Measurements from ENCODE around the gene KLF6.

KLF6 gene

DNA sequence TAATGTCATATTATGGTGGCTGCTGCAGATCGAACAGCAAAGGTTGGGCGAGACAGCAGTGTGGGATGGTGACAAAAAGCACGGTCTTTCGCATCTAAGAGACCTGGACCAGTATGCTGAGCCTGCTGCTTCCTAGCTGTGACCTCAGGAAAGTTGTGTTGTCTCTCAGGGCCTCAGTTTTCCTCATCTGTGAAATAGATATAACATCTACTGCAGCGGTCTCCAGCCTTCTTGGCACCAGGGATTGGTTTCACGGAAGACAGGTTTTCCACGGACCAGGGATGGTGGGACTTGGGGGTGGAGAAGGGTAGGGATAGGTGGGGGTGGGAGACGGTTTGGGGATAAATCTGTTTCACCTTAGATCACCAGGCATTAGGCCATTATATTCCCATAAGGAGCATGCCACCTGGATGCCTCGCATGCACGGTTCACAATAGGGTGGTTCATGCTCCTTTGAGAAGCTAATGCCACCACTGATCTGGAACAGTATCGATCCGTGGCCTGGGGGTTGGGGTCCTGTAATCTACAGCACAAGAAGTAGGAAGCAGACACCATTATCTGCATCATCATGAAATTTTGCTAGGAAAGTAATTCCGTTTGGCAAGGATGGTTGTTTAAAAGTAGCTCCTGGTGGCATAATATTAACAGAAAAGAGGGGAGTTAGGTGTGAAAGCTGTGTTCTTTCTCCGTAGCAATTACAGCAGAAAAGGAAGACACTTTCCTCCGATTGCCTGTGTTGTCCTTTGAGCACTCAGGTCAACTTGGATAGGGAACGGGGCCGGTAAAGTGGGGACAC, 10.8 kb downstream of the KLF6 start:
- no peak for DNase-seq

DNA sequence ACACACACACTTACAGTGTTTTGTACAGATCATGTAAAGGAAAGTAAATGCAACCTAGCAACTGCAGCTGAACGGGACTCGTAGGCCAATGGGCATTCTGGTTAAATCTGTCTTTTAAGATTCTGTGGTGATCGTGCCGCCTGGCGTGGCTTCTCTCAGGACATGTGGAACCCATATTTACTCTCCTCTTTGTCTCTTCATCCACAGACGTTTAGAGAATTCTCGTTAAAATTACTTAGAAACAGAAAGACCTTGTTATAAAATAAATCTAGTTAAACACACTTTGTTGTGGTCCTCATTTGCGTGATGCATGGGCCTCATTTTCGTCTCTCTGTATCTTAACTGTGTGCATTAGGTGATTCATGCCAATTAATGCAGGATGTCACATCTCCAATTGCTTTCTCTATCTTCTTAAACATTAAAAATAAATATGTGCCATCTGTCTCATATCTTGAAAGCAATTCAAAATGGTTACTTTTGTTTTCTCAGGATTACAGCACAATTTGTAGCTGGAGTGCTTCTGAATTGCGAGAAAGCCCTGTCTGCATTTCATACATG, 11.5 kb downstream of the KLF6 start:
- DNase-seq = no peak

DNA sequence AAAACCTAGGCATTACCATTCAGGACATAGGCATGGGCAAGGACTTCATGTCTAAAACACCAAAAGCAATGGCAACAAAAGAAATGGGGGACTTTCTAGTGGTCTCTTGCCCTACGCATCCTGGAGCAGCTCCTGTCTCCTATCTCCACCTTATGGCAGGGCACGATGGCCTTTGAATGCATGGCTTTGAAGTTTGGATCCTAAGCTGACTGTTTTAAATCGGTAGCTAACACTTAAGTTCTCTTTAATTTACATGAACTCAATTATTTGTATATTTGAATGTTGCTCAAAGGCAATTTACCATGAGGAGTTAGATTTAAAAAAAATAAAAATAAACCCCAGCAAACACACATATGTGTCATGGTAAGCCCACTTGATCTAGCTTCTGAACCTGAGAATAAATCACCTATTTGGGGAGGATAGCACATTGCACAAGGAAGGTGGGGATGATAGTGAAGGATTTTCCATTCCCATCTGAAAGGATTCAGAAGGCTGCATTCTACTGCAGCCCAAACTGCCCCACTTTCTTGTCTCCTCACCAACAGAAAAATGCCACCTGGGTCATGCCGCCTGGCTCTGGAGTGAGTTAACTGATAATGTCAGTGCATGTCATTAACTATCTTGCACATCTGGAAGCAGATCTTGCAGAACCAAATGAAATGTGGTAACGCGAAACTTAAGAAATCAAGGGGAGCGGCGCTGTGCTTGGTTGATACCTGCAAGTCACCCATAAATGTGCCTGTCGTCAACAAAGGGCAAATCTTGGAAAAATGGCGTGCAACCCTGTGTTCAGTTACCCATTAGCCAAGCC, 12.4 kb downstream of the KLF6 start:
- DNase-seq = no peak

DNA sequence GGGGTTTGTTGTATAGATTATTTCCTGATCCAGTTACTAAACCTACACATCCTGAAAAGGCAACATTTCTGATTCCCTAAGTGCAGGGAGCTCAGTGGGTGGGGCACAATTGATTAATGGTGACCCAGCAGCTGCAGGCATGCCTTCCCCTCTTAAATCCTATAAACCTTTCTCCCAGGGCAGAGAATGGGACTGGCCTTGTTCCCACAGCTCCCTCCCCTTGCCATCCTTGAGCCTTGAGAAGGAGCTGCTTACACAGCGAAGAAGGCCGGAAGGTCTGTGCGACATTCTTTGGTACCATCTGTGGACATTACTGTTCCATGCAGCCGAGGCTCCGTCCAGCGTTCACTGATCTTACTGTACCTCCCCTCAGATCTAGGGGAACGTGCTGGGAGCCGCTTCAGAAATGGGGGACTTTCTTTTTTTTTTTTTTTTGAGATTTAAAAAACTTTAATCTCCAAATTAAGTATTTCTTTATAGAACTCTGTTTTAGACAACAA, 14.3 kb downstream of the KLF6 start:
- no peak for DNase-seq

DNA sequence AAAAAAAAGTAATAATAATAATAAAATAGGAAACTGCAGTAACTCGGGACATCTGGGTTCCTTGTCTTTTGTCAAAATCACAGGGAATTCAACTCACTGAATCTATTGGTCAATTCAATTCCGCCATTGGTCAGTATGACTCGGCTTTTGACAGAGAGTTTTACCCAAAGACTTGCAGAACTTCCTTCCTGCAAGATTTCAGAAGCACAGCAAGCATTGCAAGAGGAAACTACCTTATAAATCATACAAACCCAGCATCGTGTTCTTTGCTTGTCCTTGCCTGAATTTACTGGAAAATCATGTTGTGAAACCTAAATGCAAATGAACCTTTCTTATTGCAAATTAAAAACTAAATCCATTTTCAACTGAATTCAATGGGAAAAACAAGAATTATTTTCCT, 15.5 kb downstream of the KLF6 start:
- no peak for DNase-seq

DNA sequence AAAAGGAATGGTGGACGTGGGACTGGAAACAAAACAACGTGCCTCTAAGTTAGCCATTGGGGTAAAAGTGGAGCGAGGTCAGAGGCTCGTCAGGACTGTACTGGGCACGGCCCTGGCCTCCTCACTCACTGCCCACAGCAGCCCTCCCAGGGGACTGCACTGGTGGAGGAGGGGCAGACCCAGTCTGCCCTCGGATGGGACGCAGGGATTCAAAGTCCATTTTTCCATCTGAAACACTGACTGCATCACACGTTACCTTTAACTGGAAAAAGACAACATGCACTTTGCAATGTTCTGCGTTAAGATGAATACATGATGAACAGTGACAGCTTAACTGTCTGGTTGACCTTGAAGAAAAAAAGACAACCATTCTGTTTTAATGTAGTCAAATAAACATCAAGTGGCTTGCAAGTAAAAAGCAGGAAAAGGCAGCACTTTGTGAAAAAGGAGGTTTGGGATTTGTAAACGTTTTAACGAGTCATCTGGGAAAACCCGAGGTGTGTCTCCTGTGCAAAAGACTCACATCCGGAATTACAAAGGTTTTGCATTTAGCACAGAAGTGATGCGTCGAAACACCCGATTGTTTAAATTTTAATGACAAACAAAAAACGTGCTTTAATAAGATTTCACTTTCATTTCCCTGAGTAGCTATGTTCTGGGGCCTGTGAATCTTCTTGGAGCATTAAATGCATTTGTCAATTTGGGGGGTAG, 18.8 kb downstream of the KLF6 start:
- DNase-seq = no peak

DNA sequence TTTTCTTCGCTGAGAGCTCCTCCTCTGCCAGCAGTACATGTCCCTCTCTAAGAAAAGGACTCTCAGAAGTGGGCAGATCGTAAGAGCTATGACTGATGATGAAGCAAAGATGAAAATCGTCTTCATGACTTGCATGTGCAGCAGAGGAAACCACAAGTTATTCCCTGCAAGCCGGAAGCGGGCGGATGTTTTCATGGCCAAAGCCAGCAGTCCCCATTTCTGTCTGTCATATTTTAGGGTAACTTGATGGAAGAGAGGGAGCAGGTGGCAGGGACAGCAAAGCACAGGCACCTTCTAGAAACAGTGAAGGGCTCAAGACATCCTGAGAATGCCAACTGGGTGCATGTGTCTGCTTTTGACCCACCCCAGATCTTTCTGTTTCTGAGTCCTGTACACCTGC, 19.9 kb downstream of the KLF6 start:
- peak in 1 of 2 donors; percentile 76 for DNase-seq

DNA sequence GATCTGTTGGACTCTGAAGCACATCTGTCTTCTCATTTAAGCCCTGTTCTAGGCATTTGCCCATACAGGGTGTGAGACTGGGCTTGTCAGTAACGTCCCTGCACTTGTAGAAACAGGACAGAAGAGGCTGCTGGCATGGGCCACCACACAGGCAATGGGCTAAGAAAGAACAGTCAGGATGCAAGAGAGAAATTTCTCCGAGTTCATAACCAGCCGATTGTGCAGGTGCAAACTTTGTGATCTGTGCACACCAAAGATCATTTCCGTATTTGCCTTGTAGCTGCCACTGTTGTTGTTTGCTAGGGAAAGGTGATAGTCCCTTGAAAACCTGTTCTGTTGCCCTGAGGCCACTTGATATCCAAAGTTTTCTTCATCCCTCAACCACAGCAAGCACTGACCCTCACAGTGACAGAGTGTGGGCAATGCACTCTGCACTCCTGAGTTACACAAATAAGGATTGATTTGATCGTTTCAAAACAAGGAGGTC, 20.3 kb downstream of the KLF6 start:
- DNase-seq = no peak

DNA sequence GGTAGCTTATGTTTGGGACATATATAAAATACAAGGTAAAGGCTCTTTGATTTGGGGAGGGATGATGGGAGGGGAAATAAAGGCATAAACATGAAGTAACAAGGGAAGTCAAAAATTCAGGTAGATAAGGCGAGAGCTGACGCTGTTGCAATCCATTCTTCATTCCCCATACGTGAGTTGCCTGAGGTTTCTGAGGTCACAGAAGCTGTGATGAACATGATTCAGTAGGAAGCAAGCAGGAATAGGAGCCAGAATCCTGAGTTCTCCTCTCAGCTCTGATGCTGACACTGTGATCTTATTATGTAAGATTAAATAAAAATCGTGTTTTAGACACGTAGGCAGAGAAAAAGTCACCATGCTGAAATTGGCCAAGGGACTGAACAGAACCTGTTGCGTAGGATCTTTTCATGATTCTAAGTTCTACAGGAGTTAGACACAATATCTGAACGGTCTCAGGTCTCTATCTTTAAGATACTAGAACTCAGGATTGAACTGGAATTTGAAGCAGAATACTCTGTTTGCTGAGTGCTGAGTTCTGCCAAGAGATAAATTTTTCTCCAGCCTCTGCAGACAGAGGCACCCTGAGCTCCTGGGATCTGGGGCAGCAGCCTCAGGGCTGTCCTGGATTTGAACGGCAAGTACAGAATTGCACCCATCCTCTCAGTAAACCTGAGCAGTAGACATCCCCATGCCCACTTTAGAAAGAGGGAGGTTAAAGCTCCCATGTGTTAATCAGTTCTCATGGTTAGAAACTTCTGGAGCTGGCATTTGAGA, 21.0 kb downstream of the KLF6 start:
- DNase-seq = no peak

DNA sequence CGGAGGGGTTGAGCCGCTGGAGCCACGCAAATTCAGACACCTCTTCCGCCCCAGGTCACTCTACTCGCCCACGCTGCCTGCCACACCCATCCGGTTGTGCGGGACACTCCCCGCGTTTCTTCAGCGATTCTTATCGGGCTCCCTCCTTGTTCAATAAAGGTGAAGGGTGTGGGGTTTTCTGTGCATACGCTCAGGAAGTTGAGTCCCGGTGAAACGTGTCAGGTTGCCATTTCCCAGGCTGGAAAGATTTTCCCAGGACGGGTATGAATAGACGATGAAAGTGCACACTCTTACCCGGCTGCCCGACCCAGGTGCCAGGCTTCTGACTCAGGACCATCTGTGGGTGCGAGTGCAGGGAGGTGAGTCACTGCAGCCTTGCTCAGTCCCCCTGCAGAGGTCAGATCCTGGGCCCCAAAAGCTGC, 22.0 kb downstream of the KLF6 start:
- no peak for DNase-seq

DNA sequence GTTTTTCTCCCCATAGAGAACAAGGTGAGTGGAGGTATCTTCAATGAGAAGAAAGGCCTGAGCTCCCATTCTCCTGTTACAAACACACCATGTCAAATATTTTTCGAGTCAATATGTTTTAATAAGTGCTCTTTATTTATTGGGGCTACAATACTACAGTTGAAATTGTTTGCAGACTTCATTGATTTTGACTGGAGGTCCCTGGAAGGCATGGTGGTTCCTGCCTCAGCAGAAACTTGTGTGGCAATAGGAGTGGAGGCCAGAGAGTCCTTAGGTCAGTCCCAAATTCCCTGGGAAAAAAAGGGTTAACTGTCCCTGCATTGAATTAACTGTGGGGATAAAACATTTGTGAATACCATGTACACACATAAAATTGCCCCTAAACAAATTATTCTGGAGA, 22.7 kb downstream of the KLF6 start:
- DNase-seq = no peak

DNA sequence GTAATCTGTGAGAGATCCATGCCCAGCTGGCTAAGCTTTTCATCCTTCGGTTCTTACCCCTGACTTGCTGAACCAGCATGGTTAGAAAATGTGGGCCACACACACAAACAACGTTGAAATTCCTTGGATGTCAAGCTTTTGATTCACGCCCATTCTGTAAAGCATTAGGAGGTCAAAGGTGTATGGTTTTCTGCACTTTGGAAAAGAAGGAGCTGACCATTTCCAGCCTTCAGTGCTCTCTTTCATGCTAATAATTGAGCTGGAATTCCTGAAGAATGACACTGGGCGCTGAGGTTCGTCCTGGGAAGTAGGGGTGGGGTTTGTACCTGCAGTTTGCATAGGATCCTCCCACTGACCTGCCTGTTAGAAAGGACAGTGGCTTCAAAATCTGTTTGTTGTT, 23.1 kb downstream of the KLF6 start:
- no peak for DNase-seq

DNA sequence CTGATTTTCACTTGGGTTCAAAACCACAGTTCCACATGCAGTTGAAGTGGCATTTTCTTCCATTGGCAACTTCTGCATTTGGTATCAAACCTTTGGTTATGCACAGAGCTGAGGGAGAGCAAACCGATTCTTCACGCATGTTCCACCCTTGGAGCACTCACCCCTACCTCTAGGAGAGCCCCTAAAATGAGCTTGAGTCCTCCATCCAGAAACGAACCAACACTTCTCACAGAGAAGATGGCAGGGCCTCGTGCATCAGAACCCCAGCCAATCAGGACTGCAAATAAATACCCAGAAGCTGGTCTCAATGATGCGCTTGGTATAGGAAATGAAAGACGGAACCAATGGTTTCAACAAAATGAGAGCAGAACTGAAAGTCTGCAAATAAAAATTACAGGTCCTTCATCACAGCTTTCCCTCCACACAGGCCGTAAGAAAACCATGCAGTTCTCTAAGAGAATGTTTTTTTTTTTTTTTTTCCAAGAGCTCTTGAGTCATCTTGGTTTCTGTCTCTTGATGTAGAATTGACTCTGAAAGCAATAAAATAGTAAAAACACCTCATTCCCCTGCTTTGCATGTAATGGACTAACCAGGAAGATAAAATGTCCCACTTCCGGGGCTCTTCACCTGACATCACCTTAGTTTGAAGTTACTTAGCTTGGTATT, 23.9 kb downstream of the KLF6 start:
- DNase-seq = no peak

DNA sequence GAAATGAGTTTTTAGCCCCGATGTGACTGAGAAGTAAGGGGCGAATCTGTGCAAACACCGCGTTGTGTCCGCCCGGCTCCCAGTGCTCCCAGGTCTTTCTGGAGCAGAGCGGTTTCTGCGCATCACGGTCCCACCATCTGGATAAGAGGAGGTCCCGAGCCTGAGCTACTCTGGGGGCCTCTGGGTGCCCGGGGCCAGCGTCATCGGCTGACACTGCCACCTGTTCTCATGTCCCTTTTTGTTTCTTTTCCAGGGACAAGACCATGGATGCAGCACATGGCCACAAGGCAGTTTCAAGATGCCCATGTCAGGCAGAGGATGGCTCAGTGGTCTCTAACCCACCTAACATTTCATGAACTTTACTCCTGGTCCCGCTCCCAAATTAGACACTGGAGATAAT, 24.9 kb downstream of the KLF6 start:
- DNase-seq = no peak

DNA sequence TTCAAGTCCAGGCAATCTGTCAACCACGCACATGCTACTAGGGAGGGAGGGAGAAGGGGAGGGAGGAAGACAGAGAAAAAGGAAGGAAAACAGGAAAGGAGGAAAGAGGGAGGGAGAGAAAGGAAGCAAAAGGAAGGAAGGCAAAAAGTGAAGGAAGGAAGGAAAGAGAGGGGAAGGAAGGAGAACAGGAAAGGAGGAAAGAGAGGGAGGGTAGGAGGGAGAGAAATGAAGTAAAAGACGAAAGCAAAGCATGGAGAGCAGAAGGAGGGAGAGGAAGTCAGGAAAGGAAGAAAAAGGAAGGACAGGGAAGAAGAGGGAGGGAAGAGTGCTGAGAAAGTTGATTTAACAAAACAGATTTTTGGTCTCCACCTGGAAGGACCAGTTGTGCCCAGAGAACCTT, 25.6 kb downstream of the KLF6 start:
- DNase-seq = no peak

DNA sequence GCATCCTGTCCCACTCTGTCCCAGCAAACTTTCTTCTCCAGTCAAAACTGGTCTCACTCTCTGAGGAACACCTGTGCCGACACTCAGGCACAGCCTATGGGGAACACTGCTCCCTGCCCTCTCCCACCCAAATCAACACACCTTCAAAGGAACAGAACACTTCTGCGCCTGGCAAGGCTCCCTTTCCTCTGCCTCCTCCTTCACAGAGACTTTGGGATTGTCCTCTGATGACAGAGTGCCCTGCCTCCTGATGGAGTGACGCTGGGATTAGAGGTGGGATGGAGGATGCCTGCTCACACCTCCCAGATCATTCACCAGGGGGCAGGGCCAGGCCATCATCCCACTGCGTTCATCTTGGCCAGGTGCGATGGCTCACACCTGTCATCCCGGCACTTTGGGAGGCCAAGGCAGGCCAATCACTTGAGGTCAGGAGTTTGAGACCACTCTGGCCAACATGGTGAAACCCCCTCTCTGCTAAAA, 26.5 kb downstream of the KLF6 start:
- DNase-seq = no peak

DNA sequence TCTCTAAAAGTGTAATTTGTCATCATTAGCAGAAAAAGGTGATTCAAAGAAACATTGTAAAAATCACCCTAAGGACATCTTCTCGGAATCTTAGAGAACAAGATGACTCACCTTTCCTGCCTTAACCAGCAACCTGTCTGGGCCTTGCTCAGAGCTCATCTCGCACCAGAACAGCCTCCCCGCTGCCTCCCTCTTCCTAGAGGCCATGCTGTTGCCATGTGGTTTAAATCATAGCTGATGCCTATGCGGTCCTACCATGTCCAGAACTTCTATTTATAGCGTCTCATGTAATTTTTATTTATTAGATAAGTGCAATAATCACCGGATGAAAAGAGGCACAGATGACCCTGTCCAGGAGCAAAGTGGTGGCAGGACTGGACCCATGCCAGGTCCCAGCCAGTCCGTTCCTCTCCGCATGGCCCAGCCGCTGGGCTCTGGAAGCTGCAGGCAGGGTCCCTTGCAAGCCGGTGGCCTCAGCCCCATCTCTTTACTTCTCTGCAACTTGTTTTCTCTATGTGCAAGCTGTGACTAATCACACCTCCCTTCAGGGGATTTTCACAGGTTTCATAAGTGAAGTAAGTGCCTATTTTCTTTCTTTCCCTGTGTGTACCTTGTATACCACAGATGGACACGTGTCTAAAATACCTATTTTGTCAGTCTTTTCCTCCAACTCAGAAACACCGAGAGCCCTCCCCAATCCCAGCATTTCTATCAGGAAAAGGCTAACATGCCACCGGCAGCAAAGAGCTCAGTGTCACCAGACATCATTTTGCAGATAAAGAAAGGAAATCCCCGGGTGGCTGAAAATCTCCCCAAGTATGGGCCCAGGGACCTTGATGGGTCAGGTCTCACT, 27.1 kb downstream of the KLF6 start:
- no peak for DNase-seq

DNA sequence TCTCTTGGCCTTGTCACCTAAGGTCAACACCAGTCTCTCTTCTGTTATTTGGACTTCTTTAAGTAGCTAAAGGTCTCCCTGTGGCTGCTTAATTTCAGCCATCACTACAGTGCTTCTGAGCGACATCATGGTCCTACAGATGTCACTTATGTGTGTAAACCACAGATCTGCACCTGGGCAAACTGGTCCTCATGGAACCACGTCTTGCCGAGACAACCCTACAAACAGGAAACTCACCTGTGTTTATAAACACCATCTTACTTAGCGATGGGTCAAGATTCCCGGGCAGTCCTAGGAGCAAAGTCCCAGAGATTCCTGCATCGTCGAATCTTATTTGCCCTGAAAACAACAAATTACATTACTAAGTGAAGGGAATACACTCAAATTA, 27.8 kb downstream of the KLF6 start:
- DNase-seq = no peak

DNA sequence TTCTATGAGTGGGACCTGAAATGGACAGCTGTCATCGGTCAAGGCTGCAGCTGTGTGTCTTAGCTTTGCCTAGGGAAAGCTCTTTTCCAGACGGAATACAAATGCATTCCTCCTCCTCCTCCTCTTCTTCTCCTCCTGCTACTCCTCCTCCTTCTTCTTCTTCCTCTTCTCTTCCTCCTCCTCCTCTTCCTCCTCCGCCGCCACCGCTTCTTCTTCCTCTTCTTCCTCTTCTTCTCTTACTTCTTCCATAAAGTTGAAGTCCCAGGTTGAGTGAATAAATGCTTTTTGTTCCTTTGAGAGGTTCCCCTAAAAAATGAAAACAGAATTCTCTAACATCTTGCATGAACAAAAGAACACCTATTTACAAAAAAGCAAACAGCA, 28.7 kb downstream of the KLF6 start:
- DNase-seq = no peak
